Measurements from ENCODE around the gene ZNF317. TPM values are rescaled to one million over a fixed set of nuclear protein-coding genes. Genes with fewer than 3 reads are reported as not detected.
A peak's percentile ranks its signal among the peaks of the same experiment; 100 is the strongest.

ZNF317 gene
- 10 to 100 TPM; 20.3 to 40.4 (median 21.5) TPM for polyA plus RNA-seq

DNA sequence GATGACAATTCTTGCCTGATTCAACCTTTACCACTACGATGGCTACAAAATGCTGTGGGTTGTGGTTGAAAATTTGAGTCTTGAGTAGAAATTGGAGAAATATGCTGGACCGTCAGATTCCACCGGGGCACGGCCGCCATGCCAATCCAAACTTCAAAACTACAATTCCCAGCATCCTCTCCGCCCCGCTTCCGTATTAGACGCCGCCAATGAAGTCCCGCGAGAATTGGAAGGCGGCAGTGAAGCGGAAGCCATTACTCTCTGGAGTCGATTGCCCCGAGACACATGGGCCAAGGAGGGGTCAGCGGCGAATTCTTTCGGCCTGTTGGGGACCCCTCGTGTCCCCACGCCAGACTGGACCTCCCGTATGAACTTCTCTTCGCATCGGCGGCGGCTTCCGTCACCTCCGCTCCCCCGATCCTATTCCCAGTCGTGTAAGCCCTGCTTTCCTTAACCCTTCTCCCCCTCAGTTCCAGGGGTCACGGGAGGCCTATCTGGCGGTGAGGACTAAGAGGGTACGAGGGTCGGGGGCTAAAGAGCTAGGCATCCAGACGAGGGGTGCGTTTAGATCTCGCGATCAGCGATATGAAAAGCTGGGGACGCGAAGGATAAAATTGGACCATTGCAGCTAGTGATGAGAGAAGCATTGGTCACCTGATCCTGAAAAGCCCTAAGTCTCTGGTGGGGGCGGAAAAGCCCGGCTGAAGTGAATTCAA, at the start of gene ZNF317:
Gene ZNF317, plus strand, starts transcription at position 239 of the 716 bp plus-strand sequence. CDS start 15,620 bp downstream, outside the sequence.
- peak within 1 kb of the TSS; percentile 90 to 98 (median 97) for H3K27ac Mint-ChIP-seq
- peak within 1 kb of the TSS; percentile 88 to 99 (median 97) for H3K4me3 Mint-ChIP-seq
- H3K27me3 Mint-ChIP-seq (ENCODE audit: low read depth in 3 of 3) = peaks cover 0 to 1% (median 0%) of the 10 kb centered on the region in 3 donors
- peaks cover 36 to 56% of the 10 kb centered on the region in 2 donors for H3K4me1 Mint-ChIP-seq
- H3K9me3 Mint-ChIP-seq = peaks cover 0 to 10% (median 6%) of the 10 kb centered on the region in 6 donors
- DNase-seq = peak; percentile 88 to 89 (median 89)
- H3K36me3 Mint-ChIP-seq = peaks cover 8 to 15% (median 9%) of the 10 kb centered on the region in 3 donors

DNA sequence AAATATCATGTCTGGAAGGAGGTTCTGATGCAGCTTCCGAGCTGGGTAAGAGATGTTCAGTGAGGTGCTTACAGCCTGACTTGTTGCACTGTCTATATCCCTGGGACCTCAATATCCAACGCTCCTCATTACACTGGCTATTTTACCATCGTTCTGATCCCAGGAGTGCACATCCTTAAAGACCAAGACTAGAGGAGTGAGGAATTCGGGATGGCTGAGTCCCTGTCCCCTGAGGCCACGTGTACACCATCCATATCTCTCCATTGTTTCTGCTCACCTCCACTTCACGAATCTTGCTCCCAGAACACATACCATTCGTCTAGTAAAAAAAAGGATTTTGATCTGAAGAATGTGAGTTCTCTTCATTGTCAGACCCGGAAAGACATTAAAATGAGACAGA, 32.8 kb upstream of the ZNF317 start, which contains the start of gene OR7G2:
Gene OR7G2, minus strand, starts transcription at position 101 of the 400 bp plus-strand sequence. CDS start 4,232 bp downstream, outside the sequence.
- peak within 1 kb of the TSS in 1 of 6 donors; percentile 25 for H3K27ac Mint-ChIP-seq
- H3K27me3 Mint-ChIP-seq (ENCODE audit: low read depth in 3 of 3) = peaks cover 0 to 10% (median 3%) of the 10 kb centered on the region in 3 donors
- no peaks in the 10 kb centered on the region for H3K36me3 Mint-ChIP-seq
- no peaks in the 10 kb centered on the region for H3K9me3 Mint-ChIP-seq
- H3K4me3 Mint-ChIP-seq = no peak within 1 kb of the TSS
- no peak for DNase-seq
- H3K4me1 Mint-ChIP-seq = no peaks in the 10 kb centered on the region

DNA sequence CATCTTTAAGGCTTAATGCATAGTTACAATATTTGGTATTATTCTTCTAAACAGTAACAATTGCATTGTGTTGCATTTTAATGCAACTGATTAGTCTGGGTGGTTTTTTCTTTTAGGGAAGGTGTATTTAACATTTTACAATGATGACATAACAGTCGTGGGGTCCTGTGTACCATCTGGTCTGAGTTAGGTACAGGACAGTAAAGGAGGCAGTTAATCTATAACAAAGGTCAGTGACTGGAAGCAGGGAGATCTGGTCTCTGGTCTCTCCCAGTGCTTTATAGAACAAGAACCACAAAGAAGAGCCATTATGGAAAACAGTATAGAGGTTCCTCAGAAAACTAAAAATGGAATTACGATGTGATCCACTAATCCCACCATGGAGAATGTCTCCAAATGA, 30.2 kb upstream of the ZNF317 start:
- H3K36me3 Mint-ChIP-seq = no peaks in the 10 kb centered on the region
- no peaks in the 10 kb centered on the region for H3K9me3 Mint-ChIP-seq
- H3K4me3 Mint-ChIP-seq = no peak overlapping the region
- H3K27me3 Mint-ChIP-seq (ENCODE audit: low read depth in 3 of 3) = peaks cover 0 to 9% (median 4%) of the 10 kb centered on the region in 3 donors
- H3K4me1 Mint-ChIP-seq = no peaks in the 10 kb centered on the region
- no peak for DNase-seq
- H3K27ac Mint-ChIP-seq = no peak overlapping the region

DNA sequence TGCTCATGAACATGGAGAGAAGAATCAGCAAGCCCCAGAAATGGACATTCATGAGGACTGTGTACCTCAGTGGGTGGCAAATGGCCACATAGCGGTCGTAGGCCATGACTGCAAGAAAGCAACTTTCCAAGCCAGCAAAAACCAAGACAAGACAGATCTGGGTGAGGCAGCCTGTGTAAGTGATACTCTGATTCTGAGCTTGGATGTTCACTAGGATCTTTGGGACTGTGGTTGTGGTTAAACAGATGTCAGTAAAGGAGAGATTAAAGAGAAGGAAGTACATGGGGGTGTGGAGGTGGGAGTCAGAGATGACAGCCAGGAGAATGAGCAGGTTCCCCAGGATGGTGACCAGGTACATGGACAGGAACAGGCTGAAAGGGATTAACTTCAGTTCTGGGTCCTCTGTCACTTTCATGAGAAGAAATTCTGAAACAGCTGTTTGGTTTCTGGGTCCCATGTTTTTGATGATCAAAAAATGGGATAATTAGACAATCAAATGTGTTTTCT, 24.8 kb upstream of the ZNF317 start, which contains the start of gene OR7G1:
Gene OR7G1, minus strand, starts transcription at position 457 of the 507 bp plus-strand sequence. Its CDS starts 0 bp downstream, at position 457.
- Mint-ChIP-seq H3K36me3 (no peaks in the 10 kb centered on the region), H3K4me1 (no peaks in the 10 kb centered on the region), H3K27ac (no peak within 1 kb of the TSS)

DNA sequence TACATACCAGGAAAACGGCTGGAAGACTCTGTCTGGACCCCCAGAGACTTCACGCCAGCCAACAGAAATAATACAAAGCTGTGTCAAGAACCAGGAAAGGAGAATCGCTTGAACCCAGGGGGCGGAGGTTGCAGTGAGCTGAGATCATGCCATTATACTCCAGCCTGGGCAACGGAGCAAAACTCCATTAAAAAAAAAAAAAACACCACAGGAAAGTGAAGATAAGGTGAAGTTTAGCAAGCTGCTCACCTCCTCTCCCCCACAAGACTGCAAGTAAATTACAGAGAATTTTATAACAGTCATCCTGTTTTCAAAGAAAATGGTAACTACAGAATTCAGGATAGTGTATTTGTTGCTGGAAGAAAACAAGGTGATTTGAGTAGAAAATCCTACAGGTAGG, 23.6 kb upstream of the ZNF317 start:
- DNase-seq = no peak
- H3K27ac Mint-ChIP-seq = no peak overlapping the region
- H3K27me3 Mint-ChIP-seq (ENCODE audit: low read depth in 3 of 3) = peaks cover 2 to 11% (median 6%) of the 10 kb centered on the region in 3 donors
- H3K4me3 Mint-ChIP-seq = no peak overlapping the region
- no peaks in the 10 kb centered on the region for H3K36me3 Mint-ChIP-seq
- H3K9me3 Mint-ChIP-seq = no peaks in the 10 kb centered on the region
- no peaks in the 10 kb centered on the region for H3K4me1 Mint-ChIP-seq

More for the DNA sequence above, 24.8 kb upstream of the ZNF317 start, which contains the start of gene OR7G1:
- Mint-ChIP-seq H3K9me3 (no peaks in the 10 kb centered on the region), H3K27me3 (ENCODE audit: low read depth in 3 of 3) (peaks cover 2 to 11% (median 5%) of the 10 kb centered on the region in 3 donors), H3K4me3 (no peak within 1 kb of the TSS)
- no peak for DNase-seq

DNA sequence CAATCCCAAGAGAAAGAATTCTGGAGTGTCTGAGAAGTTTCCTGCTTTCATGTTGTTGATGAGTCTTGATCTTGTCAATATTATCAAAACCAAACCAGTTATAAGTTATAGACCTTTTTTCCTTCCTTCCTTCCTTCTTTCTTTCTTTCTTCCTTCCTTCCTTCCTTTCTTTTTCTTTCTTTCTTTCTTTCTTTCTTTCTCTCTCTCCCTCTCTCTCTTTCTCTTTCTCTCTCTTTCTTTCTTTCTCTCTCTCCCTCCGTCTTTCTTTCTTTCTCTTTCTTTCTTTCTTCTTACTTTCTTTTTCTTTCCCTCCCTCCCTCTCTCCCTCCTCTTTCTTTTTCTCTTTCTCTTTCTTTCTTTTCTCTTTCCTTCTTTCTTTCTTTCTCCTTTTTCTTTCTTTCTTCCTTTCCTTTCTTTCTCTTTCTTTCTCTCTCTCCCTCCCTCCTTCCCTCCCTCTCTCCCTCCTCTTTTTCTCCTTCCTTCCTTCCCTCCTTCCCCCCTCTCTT, 13.2 kb upstream of the ZNF317 start, which contains the start of gene OR7G3:
Gene OR7G3, minus strand, starts transcription at position 51 of the 506 bp plus-strand sequence. Its CDS starts 0 bp downstream, at position 51.
- Mint-ChIP-seq H3K9me3 (no peaks in the 10 kb centered on the region), H3K27ac (no peak within 1 kb of the TSS), H3K27me3 (ENCODE audit: low read depth in 3 of 3) (peaks cover 6 to 7% (median 7%) of the 10 kb centered on the region in 3 donors), H3K4me1 (peaks cover 5 to 9% of the 10 kb centered on the region in 2 donors), H3K4me3 (no peak within 1 kb of the TSS), H3K36me3 (no peaks in the 10 kb centered on the region)
- no peak for DNase-seq

DNA sequence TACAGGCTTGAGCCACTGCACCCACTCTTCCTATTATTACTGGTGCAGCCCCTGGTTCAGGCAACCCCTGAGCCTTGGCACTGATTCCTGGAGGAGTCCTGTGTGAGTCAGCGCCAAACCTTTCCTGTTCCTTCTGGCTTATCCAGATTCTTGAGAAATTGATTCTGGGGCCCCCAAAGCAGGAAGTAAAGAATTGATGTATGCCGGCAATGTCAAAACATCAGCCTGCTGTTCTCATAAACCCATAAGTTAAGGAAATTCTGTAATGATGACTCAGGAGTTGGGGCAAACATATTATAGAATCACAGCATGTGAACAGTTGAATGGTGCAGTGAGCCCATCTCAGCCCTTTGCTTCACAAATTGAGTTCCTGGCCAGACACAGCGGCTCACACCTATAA, 12.0 kb upstream of the ZNF317 start:
- no peak overlapping the region for H3K4me3 Mint-ChIP-seq
- H3K36me3 Mint-ChIP-seq = no peaks in the 10 kb centered on the region
- H3K27me3 Mint-ChIP-seq (ENCODE audit: low read depth in 3 of 3) = peaks cover 4 to 7% (median 6%) of the 10 kb centered on the region in 3 donors
- H3K4me1 Mint-ChIP-seq = peaks cover 5 to 9% of the 10 kb centered on the region in 2 donors
- DNase-seq = no peak
- no peak overlapping the region for H3K27ac Mint-ChIP-seq
- no peaks in the 10 kb centered on the region for H3K9me3 Mint-ChIP-seq

DNA sequence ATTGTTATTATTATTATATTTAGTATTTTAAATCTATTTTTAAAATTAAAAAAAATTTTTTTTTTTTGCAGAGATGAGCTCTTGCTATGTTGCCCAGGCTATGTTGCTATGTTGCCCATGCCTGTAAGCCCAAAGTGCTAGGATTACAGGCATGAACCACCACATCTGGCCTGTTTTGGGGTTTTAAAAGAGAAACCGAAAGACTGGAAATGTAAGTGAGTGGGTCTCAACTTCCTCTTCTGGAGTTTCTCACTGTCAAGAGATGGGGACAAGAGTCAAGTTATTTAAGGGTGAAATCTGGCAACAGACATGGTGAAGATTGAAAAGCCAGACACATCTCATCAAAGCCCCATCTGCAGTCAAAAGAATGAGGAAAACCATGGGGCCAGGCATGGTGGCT, 9.2 kb upstream of the ZNF317 start:
- no peak overlapping the region for H3K4me3 Mint-ChIP-seq
- peaks cover 4 to 7% (median 6%) of the 10 kb centered on the region in 3 donors for H3K27me3 Mint-ChIP-seq (ENCODE audit: low read depth in 3 of 3)
- no peak for DNase-seq
- H3K4me1 Mint-ChIP-seq = peaks cover 5 to 9% of the 10 kb centered on the region in 2 donors
- no peaks in the 10 kb centered on the region for H3K36me3 Mint-ChIP-seq
- H3K9me3 Mint-ChIP-seq = no peaks in the 10 kb centered on the region
- peak overlapping the region in 1 of 6 donors; percentile 3 for H3K27ac Mint-ChIP-seq

DNA sequence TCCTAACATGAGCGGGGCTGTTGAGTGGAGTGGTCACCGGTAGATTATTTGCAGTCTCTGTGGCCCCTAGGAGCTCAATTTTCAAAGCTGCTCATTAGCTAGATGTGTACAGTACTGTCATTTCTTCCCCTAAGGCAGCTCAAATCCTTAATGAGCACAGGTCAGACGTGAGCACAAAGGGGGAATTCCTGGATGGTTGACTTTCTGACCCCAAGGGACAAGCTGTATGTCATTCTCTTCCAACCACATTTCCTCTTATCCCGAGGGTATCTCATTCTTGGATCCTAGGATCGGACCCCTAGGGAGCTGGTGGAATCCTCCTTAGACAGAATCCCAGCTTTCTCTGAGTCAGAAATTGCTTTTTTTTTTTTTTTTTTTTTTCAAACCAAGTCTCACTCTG, 7.8 kb upstream of the ZNF317 start:
- Mint-ChIP-seq H3K27me3 (ENCODE audit: low read depth in 3 of 3) (peaks cover 0 to 4% (median 4%) of the 10 kb centered on the region in 3 donors), H3K4me1 (peaks cover 5 to 9% of the 10 kb centered on the region in 2 donors), H3K27ac (no peak overlapping the region), H3K36me3 (no peaks in the 10 kb centered on the region), H3K9me3 (no peaks in the 10 kb centered on the region), H3K4me3 (no peak overlapping the region)
- DNase-seq = no peak

DNA sequence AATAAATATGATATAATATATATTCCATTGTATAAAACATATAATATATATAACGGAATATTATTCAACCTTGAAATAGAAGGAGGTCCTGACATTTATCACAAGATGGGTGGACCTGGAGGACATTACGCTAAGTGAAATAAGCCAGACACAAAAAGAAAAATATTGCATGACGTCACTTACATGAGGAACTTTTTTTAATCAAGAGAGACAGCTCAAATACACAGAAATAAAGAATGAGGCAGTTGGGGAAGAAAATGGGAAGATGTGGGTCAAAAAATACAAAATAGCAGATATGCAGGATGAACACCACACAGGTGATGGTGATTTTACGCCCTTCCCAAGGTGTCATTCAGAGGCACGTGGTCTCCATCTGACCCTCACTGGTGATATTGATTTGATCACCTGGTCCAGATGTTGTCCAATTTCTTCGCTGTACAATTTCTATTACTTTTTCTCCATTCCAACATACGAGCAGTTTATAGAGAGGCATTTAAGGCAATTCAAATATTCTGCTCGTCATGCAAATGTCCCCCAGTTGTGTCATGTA, 513 bp upstream of the ZNF317 start:
- Mint-ChIP-seq H3K27me3 (ENCODE audit: low read depth in 3 of 3) (peaks cover 0 to 1% (median 0%) of the 10 kb centered on the region in 3 donors), H3K4me3 (peak overlapping the region; percentile 88 to 99 (median 97)), H3K27ac (peak overlapping the region in 5 of 6 donors; percentile 90 to 98 (median 97)), H3K36me3 (peaks cover 5 to 10% (median 5%) of the 10 kb centered on the region in 3 donors), H3K4me1 (peaks cover 36 to 52% of the 10 kb centered on the region in 2 donors), H3K9me3 (peaks cover 0 to 4% (median 2%) of the 10 kb centered on the region in 6 donors)
- DNase-seq = no peak

DNA sequence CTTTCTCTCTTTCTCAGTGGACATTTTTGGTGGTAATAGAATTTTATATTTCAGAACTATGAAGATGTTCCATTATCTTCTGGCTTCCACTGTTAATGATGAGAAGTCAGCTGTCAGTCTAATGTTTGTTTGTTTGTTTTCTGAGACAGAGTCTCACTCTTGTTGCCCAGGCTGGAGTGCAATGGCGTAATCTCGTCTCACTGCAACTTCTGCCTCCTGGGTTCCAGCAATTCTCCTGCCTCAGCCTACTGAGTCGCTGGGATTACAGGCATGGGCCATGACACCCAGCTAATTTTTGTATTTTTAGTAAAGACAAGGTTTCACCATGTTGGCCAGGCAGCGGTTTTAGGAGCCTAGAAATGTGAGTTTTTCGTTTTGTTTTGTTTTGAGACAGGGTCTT, 4.7 kb downstream of the ZNF317 start:
- no peak for DNase-seq

DNA sequence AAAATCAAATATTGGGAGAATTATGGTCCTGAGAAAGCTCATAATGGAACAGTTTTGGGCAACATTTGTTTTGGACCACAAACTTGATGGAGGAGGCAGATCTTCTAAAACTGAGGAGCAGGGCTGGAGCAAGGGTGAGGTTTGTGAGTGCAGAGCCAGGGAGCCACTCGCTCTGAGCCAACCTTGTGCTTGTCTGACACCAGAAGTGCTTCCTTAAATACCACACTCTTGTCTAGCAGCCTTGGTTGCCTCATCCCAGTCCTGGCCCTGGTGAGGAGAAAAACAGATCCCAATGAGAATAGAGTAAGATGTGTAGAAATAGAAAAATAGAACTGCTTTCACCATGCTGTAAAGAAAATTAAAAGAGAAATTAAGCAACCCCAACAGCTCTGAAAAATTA, 6.7 kb downstream of the ZNF317 start:
- Mint-ChIP-seq H3K9me3 (peaks cover 6 to 15% (median 9%) of the 10 kb centered on the region in 6 donors), H3K27ac (no peak overlapping the region), H3K27me3 (ENCODE audit: low read depth in 3 of 3) (no peaks in the 10 kb centered on the region), H3K36me3 (peaks cover 13 to 24% (median 14%) of the 10 kb centered on the region in 3 donors), H3K4me1 (peaks cover 64 to 93% of the 10 kb centered on the region in 2 donors), H3K4me3 (no peak overlapping the region)
- no peak for DNase-seq

More for the DNA sequence above, 4.7 kb downstream of the ZNF317 start:
- Mint-ChIP-seq H3K36me3 (peaks cover 13 to 24% (median 14%) of the 10 kb centered on the region in 3 donors), H3K9me3 (peaks cover 6 to 15% (median 9%) of the 10 kb centered on the region in 6 donors), H3K27me3 (ENCODE audit: low read depth in 3 of 3) (peaks cover 0 to 1% (median 0%) of the 10 kb centered on the region in 3 donors), H3K27ac (no peak overlapping the region), H3K4me1 (peaks cover 62 to 93% of the 10 kb centered on the region in 2 donors), H3K4me3 (peak overlapping the region in 1 of 5 donors; percentile 9)

DNA sequence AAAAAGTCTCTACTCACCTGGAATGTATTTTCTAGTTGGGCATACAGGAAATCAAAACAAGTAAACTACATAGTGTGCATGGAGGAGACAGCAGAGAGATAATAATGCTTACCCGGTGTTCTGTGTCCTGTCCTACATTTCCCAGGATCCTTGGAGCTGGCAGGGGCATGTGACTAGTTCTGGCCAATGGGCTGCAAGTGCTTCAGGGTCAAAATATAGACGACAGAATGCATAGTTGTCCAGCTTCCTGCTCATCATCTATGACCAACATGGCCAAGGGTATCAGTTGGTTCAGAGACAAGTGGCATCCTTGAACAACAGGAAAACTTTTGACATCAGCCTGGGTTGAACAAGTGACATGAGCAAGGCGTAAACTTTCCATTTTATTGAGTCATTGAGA, 8.5 kb downstream of the ZNF317 start:
- H3K27ac Mint-ChIP-seq = peak overlapping the region in 5 of 6 donors; percentile 14 to 86 (median 55)
- no peaks in the 10 kb centered on the region for H3K27me3 Mint-ChIP-seq (ENCODE audit: low read depth in 3 of 3)
- peaks cover 6 to 15% (median 9%) of the 10 kb centered on the region in 6 donors for H3K9me3 Mint-ChIP-seq
- H3K4me1 Mint-ChIP-seq = peaks cover 65 to 93% of the 10 kb centered on the region in 2 donors
- no peak for DNase-seq
- peak overlapping the region in 1 of 5 donors; percentile 62 for H3K4me3 Mint-ChIP-seq
- H3K36me3 Mint-ChIP-seq = peaks cover 18 to 28% (median 19%) of the 10 kb centered on the region in 3 donors
